ENCODE measurements around the gene SPANXD.

GRCh38 chrX:141652286-141652685 is 46.3 kb downstream of the SPANXD start:
- TF ChIP-seq CTCF (IDR thresholded peaks at IDR 0.05; ENCODE audit: insufficient read depth, low read depth, low read length) (no peak), EZH2 (IDR thresholded peaks at IDR 0.05; ENCODE audit: insufficient read depth, low read length) (no peak)
